ENCODE measurements around the gene SHFL. TPM values are rescaled to one million over a fixed set of nuclear protein-coding genes. Genes with fewer than 3 reads are reported as not detected.

Gene SHFL
- total RNA-seq, 4 donors from 2014 or later = 18.5 to 46.1 (median 32.6) TPM

DNA sequence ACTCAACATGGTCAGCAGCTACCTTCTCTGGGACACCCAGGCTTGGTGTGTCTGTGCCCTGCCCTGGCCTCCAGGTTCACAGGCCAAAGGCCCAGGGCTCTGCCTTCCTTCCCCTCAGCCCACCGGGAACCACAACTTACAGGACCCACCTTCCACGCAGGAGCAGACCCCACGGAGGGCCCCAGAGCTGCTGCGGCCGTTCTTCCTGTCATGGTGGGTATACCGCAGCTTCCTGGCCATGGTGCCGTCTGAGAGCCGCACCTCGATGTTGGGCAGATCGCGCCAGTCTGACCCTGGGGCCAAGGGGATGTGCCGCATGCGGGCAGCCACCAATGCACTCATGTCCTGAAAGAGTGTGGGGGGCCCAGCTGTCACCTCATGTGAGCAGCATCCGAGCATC is 50.8 kb downstream of the SHFL start:
- TF ChIP-seq POLR2A (IDR thresholded peaks at IDR 0.05) = no peak
- TF ChIP-seq, protein P1, sequence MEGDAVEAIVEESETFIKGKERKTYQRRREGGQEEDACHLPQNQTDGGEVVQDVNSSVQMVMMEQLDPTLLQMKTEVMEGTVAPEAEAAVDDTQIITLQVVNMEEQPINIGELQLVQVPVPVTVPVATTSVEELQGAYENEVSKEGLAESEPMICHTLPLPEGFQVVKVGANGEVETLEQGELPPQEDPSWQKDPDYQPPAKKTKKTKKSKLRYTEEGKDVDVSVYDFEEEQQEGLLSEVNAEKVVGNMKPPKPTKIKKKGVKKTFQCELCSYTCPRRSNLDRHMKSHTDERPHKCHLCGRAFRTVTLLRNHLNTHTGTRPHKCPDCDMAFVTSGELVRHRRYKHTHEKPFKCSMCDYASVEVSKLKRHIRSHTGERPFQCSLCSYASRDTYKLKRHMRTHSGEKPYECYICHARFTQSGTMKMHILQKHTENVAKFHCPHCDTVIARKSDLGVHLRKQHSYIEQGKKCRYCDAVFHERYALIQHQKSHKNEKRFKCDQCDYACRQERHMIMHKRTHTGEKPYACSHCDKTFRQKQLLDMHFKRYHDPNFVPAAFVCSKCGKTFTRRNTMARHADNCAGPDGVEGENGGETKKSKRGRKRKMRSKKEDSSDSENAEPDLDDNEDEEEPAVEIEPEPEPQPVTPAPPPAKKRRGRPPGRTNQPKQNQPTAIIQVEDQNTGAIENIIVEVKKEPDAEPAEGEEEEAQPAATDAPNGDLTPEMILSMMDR (IDR thresholded peaks at IDR 0.05) = no peak
- no peaks in the 10 kb centered on the region for H3K27me3 ChIP-seq
- intact Hi-C loops (cut with DNase I) = no loop called here
- H3K9me3 ChIP-seq = no peaks in the 10 kb centered on the region
- DNase-seq = no peak
- H3K4me1 ChIP-seq = no peaks in the 10 kb centered on the region
- peaks cover 56 to 65% of the 10 kb centered on the region in 2 donors for H3K36me3 ChIP-seq
- WGBS, 2 donors = 91 to 94% methylated on average over 4 to 11 of the region's 14 CpGs
- H3K27ac ChIP-seq = no peak overlapping the region
- no peak overlapping the region for H3K4me3 ChIP-seq (replicated peaks in 1 of 3)

DNA sequence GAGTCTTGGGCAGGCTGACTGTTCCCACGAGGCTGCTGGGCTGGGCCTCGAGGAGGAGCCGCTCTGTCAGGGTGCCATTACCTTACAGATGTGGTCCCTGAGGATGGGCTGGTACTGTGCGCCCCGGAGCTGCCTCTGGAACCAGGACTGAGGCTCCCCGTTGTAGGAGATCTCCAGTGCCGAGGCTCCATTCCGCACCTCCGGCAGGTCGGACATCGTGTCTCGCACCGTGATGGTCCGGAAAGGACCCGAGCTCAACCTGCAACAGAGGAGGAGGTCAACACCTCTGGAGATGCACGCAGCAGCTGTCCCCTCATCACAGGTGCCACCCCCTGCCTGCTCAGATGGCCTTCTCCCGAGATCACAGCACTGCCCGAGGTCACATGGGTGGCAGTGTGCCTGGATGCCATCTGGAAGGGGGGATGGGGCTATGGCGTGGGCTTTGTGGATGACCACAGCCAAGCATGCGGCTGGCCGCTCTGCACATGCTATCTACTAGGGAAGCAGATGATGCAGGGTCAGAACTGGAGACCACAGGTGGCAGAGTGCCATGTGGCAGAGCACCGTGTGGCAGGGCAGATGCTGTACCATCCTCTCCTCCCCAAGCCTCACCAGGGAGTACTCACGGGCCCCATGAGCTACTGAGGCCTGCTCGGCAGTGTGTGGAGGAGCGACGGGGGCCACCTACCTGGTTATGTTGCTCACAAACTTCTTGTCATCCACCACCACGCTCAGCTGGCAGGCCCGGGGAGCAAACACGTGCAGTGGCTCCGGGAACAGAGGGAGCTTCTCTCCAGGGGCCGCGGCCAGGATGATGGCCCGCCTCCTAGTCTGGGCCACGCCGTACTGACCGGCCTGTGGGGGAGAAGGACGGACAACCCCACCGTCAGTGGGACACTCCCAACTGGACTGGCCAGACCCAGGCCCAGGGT is 51.9 kb downstream of the SHFL start:
- H3K9me3 ChIP-seq = no peaks in the 10 kb centered on the region
- no peaks in the 10 kb centered on the region for H3K4me1 ChIP-seq
- TF ChIP-seq POLR2A (IDR thresholded peaks at IDR 0.05) = no peak
- TF ChIP-seq, protein P1 (IDR thresholded peaks at IDR 0.05) = no peak
- H3K27ac ChIP-seq = no peak overlapping the region
- peaks cover 64 to 75% of the 10 kb centered on the region in 2 donors for H3K36me3 ChIP-seq
- WGBS, 2 donors = 94% methylated on average over 32 to 36 of the region's 38 CpGs
- H3K27me3 ChIP-seq = no peaks in the 10 kb centered on the region
- intact Hi-C loops (cut with DNase I) = no loop called here
- DNase-seq = no peak
- no peak overlapping the region for H3K4me3 ChIP-seq (replicated peaks in 1 of 3)

DNA sequence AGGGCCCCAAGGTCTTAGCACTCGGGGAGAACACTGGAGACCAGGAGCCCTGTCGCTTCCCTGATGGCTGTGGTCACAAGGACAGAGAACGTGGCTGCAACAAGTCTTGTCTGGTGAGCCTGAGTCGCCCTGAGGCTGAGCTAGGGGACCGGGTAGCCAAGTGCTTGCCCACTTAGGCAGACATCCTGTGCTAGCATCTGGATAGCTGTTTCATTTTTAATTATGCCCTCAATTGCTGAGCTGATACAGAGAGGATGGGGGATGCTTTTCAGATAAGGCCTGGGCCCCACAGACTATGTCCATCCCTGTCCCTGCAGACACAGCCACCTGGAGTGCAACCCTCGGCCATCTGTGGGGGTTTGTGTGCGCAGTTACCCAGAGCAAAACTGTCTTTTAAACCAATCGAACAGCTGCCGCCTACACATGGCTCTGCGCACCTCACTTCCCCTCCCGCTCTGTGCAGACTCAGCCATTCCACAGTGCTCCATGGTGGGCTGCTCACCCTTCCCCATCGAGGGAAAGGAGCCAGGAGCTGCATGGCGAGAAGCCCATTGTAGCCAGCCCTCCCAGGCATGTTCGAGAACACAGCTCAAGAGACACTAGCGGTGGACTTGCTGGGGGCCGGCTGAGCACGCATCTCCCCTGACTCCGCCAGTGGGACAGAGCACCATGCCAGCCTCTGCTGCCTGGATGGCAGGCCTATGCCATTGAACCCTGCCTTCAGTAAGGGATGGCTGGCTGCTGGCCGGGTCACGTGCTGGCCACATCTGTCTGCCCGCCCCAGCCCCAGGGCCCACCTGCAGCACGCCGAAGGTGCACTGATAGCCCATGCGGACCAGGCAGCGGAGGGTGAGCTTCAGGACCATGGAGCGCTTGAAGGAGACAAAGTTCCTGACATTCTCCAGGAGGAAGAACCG is 53.0 kb downstream of the SHFL start:
- DNase-seq = no peak
- Histone ChIP-seq H3K27me3 (no peaks in the 10 kb centered on the region), H3K9me3 (no peaks in the 10 kb centered on the region), H3K4me1 (no peaks in the 10 kb centered on the region), H3K27ac (no peak overlapping the region), H3K36me3 (peaks cover 61 to 80% of the 10 kb centered on the region in 2 donors), H3K4me3 (replicated peaks in 1 of 3) (no peak overlapping the region)
- TF ChIP-seq, protein P1 (IDR thresholded peaks at IDR 0.05) = no peak
- TF ChIP-seq POLR2A (IDR thresholded peaks at IDR 0.05) = no peak
- WGBS, 2 donors = 95% methylated on average over 25 of the region's 27 CpGs
- intact Hi-C loops (cut with DNase I) = no loop called here

DNA sequence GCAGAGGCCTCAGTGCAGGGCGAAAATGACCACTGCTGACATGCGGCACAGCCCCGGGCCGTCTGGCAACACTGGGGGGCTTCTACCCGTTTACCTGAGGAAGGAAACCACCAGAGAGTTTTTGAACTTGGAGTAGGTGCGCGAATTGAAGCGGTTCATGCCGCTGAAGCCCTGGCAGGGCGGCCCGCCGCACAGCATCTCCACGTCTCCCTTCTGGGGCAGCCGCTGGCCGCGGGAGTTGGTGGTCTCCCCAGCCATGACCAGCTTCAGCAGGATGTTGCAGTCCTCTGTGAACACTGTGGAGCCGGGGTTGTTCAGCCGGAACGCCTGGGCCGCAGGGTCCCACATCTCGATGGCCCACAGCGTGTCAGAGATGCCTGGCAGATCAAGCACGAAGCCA is 53.8 kb downstream of the SHFL start:
- intact Hi-C loops (cut with DNase I) = no loop called here
- no peak for TF ChIP-seq POLR2A (IDR thresholded peaks at IDR 0.05)
- TF ChIP-seq, protein P1 (IDR thresholded peaks at IDR 0.05) = no peak
- Histone ChIP-seq H3K9me3 (no peaks in the 10 kb centered on the region), H3K4me3 (replicated peaks in 1 of 3) (no peak overlapping the region), H3K4me1 (no peaks in the 10 kb centered on the region), H3K36me3 (peaks cover 54 to 82% of the 10 kb centered on the region in 2 donors), H3K27me3 (no peaks in the 10 kb centered on the region), H3K27ac (no peak overlapping the region)
- no peak for DNase-seq
- 92 to 97% methylated on average over 18 to 23 of the region's 23 CpGs for WGBS, 2 donors
